ENCODE measurements around the gene RAB29.

RAB29 gene

DNA sequence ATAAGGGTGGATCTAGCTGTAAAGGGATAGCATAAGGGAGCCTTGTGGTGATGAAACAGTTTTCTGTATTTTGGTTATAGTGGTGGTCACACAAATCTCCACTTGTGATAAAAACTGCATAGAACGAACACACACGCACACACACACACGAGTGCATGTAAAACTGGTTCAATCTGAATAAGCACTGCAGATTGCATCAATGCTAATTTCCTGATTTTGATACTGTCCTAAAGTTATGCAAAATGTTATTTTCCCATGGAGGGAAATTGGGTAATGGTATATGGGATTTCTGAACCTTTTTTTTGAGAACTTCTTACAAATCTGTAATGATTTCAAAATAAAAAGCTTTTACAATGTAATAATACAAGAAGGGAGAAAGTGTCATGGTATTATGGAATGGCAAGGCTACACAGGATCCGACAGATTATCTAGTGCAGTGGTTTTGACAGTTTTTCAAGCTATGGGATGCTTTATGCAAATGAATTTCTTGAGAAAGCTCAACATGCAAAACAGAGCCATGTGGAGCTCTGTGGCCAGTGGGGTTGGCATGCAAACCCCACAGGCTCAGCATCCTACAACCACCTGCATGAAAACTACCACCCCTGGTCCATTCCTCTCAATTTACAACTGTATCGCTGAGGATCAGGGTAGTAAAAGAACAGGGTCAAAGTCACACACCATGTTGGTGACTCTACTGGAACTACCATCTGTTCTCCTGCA, 18.9 kb upstream of the RAB29 start:
- DNase-seq (ENCODE audit: low read depth in 2 of 2), result no peak

DNA sequence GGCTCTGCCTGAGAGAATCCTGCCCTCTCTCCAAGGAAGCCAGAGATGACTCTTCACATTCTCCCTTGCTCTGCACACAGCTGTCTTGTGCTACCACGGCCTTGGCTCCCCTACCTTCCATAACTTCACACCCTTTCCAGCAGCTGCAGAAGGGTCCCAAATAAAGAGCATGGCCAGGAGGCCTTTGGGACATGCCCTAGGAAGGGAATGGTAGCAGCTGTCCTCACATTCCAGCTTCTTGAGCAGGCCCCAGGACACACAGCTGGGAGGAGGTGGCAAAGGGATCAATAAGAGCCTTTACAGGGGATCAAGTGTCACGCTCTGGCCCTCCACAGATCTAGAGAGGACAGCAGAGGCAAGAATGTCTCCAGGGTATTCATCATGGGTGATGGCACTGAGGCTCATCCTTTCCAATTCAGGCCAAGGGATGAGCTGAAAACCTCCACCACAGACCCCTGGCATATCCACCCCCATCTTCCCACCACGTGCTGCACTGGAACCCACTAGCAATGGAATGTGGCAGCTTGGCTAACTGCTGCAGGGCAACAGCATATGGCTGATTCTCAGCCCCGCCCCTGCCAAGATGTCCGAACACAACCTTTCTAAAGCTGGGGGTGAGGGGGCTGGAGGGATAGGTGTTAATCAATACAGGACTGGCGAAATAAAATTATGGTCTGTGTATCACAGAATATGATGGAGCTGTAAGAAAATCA, 17.8 kb upstream of the RAB29 start:
- DNase-seq (ENCODE audit: low read depth in 2 of 2), result no peak

DNA sequence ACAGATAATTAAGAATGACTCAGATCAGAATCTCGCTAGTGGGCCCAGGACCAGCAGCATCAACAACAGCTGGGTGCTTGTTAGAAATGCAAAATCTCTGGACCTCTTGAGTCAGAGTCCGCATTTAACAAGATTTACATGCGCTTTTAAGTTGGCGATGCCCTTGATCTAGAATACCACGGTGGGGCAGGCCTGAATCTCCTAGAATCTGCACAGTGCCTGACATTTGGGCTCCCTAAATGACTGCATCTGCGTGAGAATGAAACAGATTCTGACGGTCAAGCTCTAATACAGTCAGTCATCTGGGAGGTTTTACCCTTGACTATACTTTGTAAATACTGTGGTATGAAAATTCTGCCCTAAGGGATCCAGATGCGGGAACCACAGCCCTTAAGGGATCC, 17.2 kb upstream of the RAB29 start:
- no peak for DNase-seq (ENCODE audit: low read depth in 2 of 2)

DNA sequence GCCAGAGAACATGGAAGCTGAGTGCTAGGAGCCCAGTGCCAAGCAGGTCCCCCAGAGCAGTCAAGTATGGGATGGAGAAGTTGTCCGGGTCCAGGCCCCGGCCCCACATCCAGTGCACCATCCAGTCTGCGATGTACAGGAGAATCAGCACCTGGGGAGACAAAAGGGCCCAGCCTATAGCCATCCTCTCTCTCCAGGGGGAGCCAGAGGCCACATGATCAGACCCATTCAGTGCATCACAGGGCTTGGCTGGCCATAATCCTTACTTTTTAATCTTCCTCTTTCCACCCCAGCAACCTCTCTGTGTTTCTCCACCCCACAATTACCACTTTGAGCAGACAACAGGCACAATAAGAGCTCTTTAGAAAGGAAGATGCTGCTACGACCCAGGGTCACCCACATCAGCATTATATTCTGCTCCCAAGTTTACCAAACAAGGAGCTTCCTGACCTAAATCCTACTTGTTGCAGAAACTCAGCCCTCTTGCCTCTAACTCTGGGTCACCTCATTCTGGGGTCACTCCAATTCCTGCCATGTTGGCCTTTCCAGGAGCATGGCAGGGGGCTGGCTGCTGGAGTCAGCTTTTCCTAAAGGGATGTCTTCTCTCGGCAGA, 16.4 kb upstream of the RAB29 start:
- DNase-seq (ENCODE audit: low read depth in 2 of 2), result peak in 1 of 2 experiments; percentile 38

DNA sequence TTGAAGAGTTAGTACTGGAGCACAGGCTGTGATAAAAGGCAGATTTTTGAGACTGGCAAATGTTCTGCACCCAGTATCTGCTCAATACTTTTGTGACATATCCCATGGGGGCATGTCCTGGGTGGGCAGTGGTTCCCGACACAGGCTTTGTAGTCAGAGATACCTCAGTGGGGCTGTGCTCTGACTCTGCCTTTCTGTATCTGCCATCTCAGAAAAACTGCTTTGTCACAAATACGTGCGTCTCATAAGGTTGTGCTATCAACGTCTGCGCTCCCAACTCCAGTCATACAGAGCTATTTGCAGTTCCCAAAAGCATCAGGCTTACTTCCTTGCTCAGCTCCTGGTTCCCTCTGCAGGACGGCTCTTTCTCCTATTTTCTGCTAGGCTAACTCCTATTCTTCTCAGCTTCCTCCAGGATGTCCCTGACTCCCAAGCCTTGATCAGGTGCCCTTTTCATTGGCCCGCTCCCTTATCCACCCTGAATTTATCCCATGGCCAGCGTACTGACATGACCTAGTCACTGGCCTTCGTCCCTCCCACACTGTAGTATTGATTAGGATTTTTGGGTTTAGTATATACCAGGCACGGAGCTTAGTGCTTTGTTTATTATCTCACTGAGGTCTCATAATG, 12.1 kb upstream of the RAB29 start:
- DNase-seq (ENCODE audit: low read depth in 2 of 2), result no peak

DNA sequence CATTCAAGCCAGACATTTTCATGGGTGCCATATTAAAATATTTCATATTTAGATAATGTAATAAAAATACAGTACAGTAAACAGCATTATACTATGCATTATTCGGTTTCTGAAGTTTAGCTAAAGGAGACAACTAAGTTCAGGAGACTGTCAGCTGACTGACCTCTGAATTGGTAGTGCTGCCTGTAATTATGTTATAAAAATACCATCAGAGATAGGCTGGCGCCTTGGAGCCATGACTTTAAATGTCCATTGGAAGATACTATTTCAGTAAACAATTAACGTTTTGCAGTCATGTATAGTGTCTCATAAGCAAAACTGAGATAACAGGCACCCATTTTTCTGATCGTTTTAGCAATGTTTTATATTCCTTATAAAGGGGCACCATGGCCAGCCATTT, 11.3 kb upstream of the RAB29 start:
- DNase-seq (ENCODE audit: low read depth in 2 of 2), result no peak

DNA sequence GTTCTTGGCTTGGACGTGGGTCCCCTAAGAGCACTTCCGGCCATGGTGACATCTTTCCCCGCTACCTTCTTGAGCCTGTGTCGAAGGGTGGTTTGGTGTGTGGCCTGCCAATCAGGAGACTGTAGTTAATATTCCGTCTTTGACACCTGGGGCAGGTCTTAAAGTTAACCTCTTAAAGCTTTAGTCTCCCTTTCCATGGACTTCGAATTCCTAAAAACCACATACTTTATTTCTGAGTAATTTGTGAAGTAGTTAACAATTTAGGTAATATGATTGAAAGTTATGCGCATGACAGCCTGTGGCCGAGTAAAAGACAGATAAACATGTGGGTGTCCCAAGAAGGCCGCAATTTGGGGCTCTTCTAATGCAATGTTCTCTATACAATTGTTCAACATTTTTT, 10.2 kb upstream of the RAB29 start:
- DNase-seq (ENCODE audit: low read depth in 2 of 2), result no peak

DNA sequence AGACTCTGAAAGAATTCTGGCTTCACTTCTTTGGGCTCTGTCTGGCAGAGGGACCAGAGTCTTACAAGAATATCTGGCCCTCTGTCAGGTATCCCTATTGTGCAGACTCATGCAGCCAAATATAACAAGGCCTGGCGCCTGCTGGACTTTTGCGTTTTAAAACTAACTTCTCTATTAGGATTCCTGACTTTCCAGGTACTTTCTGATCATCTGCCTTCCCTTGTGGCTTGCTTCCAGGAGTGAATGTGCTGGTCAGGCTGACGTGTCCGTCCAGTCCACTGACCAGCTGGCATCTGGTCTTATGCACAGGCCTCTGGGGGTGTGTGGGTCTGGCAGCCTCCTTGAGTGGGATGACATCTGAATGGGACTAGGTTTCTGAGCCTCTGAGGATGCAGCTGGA, 8.6 kb upstream of the RAB29 start:
- DNase-seq (ENCODE audit: low read depth in 2 of 2), result no peak

DNA sequence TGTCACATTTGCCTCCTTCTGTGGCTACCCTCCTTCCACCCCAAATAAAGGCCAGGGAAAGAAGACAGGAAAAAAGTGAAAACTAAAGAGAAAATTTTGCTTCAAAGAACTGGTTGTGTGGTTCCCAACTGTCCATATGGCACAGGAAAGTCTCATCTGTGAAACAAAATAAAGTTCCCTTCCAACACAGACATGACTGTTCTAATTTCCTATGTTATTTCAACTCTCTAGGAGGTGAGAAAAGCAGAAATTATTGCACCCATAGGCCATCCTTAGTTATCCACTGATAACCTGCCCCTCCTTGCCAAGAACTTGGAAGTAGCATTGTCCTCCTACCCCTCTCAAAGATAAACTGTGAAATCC, 8.1 kb upstream of the RAB29 start:
- DNase-seq (ENCODE audit: low read depth in 2 of 2), result no peak

DNA sequence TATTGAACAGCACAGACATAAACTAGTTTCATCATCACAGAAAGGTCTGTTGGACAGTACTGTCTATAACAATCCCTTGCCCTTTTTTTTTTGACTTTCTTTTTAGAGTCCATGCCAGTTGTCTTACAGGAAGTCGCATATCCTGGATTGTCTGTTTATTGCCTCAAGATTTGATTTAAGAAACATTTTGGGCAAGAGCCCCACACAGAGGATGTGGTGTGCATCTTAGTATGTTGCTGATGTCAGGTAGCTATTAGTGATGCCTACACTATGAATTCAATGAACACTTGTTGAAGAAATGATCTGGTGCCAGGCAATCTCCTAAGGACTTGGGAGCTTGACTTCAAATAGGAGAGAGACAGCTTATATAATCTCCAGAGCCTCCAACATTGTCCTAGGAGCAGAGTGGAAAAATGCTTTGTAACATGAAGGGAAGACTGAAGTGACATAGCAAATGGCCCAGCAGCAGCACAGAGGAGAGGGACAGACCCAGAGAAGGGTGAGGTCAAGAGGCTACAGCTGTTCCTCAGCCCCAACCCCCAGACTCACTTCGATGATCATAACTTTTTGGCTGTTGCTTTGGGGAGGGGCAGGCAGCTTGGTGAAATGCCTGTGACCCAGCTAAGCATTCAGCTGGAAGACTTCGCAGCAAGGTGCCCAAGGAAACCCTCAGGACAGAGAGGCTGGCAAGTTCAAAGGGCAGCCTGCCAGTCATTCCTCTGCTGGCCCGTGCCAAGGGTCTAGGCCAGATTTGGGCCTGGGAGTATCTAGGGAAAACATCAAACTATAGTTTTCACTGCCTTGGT, 7.5 kb upstream of the RAB29 start:
- no peak for DNase-seq (ENCODE audit: low read depth in 2 of 2)

DNA sequence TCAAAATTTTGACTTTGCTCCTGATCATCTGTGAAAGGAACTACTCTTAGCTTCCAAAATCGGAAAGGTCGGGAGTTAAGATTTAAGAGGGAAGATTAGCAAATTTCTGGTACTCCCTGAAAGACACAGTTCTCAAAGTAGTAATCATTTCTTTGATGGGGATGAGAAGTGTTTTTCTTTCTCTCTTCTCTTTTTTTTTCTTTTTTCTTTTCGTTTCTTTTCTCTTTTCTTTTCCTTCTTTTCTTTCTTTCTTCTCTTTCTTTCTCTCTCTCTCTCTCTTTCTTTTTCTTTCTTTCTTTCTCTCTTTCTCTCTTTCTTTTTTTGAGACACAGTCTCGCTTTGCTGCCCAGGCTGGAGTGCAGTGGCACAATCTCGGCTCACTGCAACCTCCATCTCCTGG, 5.1 kb upstream of the RAB29 start:
- no peak for DNase-seq (ENCODE audit: low read depth in 2 of 2)

DNA sequence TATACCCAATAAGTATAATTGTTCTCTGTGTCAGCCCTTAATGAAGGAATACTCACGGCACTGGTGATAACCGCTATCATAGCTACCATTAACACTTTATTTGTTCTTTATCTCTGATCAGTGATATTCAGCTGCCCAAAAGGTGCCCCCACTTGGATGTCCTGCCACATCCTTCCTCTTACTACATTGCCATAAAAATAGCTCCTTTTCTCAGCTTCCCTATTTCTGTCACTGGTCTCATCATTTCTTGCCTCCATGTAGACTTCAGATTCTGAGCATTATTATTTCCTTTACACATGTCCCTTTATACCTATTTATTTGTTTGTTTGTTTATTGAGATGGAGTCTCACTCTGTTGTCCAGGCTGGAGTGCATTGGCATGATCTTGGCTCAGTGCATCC, 2.7 kb upstream of the RAB29 start:
- no peak for DNase-seq (ENCODE audit: low read depth in 2 of 2)

DNA sequence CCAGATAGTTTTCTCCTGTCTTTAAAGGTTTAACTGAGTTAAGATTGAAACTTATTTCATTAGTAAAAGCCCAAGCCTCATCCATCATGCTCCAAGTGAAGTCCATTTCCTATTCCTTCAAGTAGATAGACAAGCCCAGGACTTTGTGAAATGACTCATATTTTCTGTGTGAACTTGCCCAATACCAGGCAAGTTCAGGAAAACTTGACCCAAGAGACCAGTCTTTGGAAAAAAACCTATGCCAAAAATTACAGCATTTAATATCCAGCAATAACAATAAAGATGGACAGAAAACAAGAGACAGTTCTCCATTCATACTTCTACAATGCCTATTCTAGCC, 405 bp upstream of the RAB29 start:
- DNase-seq (ENCODE audit: low read depth in 2 of 2), result no peak

DNA sequence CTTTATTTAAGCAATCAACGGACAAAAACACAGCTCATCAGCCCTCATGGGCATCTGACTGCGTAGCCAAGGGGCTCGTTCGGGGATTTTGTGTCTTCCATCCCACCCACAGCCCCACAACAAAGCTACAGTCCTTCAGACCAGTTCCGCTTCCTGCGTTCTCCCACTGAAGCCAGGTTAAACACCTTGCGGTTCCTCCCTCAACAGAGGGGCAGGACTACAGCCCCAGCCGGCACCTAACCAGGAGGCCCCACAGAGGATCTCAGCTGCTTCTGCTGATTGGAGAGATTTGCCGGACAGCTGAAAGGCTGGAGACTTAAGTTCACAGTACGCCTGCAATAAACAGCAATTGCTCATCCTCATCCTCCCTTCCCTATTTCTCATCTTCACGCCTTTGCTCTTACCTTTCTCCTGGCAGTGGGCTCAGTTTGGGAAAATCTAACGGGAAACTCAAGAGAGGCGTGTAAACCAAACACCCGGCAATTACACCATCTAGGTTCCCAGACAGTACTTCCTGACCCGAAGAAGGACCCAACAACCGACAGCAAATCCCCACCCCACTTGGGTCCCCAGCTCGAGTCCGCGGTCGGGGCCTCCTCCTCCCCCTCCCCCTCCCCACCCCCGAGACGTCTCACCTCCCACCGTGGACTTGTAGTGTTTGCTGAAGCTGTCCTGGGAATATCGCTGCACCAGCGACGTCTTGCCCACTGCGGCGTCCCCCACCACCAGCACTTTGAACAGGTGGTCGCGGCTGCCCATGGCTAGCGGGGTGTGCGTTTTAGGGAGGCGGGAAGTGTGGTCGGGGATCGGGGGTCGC, 876 bp downstream of the RAB29 start:
- peak in 1 of 2 experiments; percentile 38 for DNase-seq (ENCODE audit: low read depth in 2 of 2)

DNA sequence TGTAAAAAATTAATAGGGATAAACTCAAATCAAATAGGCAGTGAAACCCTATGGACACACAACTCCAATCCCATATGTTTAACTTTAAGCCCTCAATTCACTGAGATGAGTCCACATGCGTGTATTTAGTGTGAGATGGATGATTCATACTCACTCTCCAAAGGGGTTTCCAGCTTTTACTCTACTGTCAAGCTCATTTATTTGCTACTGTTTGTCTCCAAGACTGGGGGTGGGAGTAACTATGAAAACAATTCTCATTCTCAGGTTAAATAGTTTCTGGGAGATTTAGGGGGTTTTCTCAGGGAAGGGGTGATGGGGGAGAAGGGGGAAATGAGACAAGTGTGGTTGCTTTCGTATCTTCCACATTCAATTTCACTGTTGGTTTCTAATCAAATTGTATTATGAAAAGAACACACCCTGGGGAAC, 2.7 kb downstream of the RAB29 start:
- DNase-seq (ENCODE audit: low read depth in 2 of 2), result no peak

DNA sequence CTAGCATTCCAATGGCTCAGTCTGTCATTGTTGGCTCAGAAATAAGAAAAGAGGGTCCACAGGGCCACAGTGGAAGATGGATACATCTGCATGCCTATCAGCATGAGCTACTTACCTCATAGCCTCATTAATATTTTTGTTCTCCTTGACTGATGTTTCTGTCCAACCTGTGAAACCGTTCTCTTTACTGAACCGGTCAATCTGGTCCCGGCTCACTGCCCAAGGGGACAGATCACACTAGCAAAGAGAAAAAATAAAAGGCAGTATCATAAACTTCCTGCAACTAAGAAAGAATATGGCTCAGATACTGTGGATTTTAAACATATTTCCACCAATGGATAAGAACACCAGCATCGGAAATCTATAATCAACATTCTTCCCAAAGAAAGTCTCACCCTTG, 4.7 kb downstream of the RAB29 start:
- no peak for DNase-seq (ENCODE audit: low read depth in 2 of 2)

DNA sequence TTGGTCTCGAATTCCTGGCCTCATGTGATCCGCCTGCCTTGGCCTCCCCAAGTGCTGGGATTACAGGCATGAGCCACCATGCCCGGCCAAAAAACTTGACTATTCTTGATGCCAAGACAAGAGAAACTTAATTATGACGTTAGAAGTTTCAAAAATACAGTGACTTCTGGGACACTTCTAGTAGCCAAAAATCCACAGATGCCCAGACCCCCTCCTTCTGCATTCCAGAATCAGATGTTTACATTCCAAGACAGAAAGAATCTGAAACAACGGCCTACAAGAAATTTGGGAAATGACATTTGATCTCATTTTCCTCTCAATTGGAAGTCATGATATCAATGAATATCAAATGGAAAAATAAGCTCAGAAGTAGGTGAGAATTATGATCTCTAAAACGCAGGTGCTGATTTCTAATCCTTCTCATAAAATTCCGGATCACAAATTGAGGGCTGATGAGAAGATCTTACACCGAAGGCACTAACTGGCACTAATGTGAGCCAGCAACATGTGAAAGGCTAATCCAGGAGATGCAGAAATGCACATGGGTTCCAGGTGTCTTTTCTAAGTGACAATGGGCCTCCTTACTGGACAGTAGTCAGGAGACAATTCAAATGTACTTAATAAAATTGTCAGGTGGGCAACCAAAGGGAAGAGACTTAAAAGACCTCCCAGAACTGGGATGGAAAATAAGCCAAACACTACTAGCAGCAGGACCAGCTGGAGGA, 5.5 kb downstream of the RAB29 start:
- DNase-seq (ENCODE audit: low read depth in 2 of 2), result no peak

DNA sequence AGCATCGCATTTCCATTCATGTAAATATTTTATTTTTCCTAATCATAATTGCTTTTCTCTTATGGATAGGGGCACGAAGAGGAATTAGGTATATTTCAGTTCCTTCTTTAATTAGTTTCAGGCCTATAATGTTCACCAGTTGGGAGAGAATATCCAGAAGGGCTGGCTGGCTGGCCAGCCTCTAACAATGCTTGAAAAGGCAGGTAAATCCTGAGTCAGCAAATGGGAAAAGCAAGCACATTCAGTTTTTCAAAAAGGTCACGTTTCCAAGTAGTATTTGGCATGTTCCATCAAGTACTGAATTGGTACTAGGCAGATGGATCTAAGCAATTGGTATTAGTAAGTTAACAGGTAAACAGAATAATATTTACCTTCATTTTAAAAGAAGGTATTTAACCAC, 8.0 kb downstream of the RAB29 start:
- no peak for DNase-seq (ENCODE audit: low read depth in 2 of 2)

DNA sequence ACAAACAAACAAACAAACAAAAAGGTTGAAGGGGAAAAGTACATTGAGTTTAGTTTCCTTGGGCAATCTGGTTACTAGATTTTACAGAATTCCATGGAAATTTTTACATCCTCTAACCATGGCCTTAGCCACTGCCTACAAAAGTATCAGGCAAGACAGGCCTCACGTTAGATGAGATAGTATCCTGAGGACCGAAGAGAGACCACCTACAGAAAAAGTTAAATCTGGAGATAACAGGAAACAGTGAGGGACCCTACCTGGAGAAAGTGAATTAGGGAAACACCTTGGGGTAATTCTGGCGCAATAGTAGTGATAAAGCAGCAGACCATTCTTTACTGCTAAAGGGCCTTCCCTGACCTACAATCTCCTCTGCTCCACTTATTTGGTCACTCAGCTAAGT, 8.7 kb downstream of the RAB29 start:
- no peak for DNase-seq (ENCODE audit: low read depth in 2 of 2)

DNA sequence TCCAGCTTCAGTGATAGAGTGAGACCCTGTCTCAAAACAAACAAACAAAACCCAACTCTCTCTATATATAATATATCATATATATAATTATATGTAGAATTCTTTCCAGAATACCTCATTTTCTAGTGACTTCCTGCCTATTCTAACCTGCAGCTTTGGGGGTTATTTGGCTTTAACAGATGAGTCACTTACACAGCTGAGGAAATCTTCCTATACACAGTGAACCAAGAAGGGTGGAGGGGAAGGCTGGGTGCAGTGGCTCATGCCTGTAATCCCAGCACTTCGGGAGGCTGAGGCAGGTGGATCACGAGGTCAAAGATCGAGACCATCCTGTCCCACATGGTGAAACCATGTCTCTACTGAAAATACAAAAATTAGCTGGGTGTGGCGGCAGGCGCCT, 9.2 kb downstream of the RAB29 start:
- DNase-seq (ENCODE audit: low read depth in 2 of 2), result no peak

DNA sequence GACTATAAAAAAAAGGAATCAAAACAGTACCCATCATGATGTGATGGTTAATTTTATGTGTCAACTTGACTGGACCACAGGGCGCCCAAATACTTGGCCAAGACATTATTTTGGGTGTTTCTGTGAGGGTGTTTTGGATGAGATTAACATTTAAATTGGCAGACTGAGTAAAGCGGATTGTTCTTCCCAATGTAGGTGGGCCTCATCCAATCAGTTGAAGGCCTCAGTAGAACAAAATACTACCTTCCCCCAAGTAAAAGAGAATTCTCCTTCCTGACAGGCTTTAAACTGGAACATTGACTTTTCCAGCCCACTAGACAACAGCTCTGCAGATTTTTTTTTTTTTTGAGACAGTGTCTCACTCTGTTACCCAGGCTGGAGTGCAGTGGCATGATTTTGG, 10.7 kb downstream of the RAB29 start:
- no peak for DNase-seq (ENCODE audit: low read depth in 2 of 2)

Data from stimulated activated CD4-positive, alpha-beta T cell treated with anti-CD3 and anti-CD28 coated beads, Interleukin-12 subunit alpha, Interleukin-12 subunit beta, amount 100 ng/mL, for 24 hours (primary cell).